DLD1 (cell line): ENCODE data around the gene LLGL2.
"Not testable (repeated sequence)": the region's sequence is repeated elsewhere in the genome, so short reads cannot be mapped to it uniquely, and the experiment has no call there.

Experiments used
- in situ Hi-C: cut with HindIII; loops from 2 replicates; pipeline ENCODE4 v1.10.0; 2017; ENCODE audit warnings: low sequenced_read_pairs

The LLGL2 gene

DNA sequence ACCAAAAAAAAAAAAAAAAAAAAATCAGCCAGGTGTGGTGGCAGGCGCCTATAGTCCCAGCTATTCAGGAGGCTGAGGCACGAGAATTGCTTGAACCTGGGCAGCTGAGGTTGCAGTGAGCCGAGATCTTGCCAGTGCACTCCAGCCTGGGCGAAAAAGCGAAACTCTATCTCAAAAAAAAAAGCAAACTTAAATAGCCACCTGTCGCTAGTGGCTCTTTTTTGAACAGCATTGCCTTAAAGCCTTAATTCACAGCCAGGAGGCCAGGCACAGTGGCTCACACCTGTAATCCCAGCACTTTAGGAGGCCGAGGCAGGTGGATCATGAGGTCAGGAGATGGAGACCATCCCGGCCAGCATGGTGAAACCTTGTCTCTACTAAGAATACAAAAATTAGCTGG lies 5.1 kb upstream of the LLGL2 start:
- in situ Hi-C loops = not testable (repeated sequence)

DNA sequence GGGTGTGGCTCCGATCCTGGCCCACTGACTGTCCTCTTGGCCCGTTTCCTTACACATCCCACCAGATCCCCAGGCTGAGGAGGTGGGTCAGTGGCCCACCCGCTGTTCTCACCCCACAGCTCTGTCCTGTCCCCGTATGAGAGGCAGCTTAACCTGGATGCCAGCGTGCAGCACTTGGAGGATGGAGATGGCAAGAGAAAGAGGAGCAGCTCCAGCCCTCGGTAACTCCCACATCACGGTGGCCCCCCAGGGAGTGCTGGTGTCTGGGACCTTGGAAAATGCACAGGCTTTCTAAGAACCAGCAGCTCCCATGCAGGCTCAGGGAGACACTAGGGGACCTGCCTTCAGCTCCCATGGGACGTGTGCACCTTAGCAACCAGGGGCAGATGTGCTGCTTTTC lies 4.2 kb upstream of the LLGL2 start:
- in situ Hi-C loops = no loop called here

DNA sequence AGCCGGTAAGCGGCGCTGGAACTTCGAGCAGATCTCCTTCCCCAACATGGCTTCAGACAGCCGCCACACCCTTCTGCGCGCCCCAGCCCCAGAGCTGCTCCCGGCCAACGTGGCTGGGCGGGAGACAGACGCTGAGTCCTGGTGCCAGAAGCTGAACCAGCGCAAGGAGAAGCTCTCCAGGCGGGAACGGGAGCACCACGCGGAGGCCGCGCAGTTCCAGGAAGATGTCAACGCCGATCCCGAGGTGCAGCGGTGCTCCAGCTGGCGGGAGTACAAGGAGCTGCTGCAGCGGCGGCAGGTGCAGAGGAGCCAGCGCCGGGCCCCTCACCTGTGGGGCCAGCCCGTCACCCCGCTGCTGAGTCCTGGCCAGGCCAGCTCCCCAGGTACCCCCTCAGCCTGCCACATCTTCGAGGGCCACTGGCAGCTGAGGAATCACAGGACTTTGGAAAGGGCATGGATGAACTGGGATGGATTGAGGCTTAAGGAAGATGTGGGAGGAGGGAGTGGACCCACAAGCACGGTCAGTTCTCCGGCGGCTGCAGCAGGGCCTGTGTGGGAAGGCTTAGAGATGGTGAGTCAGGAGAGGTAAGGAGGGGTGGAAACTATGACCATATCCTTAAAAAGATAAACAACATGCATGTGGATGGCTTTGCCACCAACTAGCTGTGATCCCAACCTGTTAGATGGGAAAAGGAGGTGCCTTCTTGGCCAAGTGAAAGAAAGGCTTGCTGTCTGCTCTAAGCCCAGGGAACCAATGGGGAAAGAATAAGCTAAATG lies 3.4 kb upstream of the LLGL2 start:
- in situ Hi-C loops = no loop called here

GRCh38 chr17:75523647-75524046 lies 1.9 kb upstream of the LLGL2 start:
- in situ Hi-C loops = no loop called here

- in situ Hi-C loops = no loop called here
Measured at GRCh38 chr17:75524269-75524969, 1.1 kb upstream of the LLGL2 start.

DNA sequence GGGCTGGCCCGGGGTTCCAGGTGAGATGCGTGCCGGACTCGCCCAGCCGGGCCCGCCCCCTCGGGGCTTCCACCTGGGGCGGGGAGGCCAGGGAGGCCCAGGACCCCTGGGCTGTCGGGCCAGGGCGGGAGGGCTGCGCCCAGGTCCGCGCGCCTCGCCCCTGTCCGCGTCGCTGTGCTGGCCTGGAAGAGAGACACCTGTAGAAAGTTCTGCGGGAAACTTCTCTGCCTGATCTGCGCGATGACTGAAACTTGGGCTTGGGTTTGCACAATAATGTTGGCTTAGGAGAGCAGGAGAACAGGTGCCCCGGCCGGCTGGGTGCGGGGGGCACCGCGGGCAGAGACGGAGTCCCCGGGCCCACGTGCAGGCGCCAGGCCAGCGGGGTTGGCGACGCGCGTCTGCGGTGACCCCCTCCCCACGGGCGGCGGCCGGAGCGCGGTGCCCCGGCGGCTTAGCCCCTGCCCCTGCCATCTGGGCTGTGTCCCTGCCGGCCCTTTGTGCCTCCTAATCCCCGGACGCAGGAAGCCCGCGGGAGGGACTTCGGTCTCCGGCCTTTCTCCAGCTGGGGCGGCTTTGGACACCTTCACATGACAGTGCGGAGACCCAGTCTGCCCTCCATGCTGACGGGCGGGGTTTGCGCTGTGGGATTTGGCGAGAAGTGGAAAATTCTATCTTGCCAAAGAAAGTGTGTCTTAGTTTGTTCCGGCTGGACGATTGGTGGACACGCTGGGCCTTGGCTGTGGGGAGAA lies 483 bp downstream of the LLGL2 start:
- in situ Hi-C loops = no loop called here

DNA sequence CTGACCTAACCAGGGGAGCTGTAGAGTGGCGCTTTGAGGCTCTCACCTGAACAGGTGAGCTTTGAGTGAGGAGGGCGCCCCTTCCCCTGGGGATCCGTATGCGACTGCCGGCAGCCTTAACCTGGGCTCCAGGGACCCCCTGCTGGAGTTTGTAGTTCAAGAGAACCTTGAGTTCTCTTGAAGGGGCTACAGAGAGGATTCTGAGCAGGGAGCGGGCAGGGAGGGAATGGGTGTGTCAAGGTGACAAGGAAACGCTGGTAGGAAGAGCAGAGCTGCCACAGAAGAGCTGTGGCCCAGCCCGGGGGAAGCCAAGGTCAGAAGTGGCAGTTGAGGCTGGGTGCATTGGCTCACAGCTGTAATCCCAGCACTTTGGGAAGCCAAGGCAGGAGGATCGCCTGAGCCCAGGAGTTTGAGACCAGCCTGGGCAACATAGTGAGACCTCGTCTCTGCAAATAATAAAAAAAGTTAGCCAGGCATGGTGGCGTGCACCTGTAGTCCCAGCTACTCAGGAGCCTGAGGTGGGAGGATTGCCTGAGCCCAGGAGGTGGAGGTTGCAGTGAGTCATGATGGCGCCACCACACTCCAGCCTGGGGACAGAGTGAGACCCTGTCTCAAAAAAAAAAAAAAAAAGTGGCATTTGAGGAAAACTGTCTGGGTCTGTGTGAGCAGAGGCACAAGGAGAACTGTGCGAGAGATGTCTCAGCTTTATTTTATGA lies 1.2 kb downstream of the LLGL2 start:
- in situ Hi-C loops = no loop called here

GRCh38 chr17:75530837-75531720 lies 5.6 kb downstream of the LLGL2 start:
- in situ Hi-C loops = no loop called here

DNA sequence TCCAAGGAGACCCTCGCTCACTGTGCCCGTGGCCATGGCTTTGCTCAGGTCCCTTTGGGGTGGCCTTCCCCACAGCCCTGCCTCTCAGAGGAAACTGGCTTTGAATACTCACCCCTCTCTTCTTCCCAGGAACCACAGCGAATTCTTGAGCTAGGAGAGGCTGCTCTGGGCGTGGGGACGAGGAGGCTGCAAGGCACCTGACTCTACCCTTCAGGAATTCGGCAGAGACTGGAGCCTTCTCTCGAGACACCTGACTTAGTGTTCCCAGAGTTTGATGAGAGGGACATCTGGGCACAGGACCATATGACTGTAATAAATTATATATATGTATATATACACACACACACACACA lies 6.2 kb downstream of the LLGL2 start:
- in situ Hi-C loops = no loop called here

GRCh38 chr17:75535119-75535537 lies 9.6 kb downstream of the LLGL2 start:
- in situ Hi-C loops = no loop called here

DNA sequence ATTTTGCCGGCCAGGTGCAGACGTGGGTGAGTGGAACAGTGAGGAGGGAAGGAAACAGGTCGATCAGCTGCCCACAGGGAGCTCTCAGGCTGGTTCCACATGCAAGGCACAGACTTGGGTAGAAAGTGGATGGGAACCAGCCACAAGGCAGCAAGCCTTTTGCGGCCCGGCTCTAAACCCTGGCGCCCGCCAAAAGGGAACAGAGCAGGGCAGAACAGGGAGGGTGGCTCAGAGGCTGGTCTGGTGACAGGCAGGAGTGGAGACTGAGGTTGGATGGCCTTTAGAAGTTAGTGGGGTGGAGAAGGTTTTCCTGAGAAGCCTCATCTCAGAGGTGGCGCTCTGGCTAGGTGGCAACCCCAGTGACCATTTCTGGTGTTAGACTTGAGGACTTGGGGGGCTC lies 10.4 kb downstream of the LLGL2 start:
- in situ Hi-C loops = no loop called here

DNA sequence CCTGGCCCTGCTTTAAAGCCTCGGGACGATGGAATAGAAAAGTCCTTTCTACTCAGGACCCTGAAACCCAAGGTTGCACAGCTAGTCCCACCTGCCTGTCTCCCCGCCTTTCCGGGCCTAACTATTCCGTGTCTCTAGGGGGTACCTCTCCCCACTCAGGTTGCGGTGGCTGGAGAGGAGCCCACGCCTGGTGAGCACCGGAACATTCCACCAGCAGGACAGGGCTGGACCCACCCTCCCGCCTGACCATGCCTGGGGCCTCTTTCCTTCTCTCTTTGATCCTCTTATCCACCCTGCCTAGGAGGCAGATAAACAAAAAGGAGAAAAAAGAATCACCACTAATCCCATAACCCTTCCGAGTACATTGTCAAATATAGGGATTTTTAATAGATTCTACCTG lies 10.9 kb downstream of the LLGL2 start:
- in situ Hi-C loops = no loop called here

GRCh38 chr17:75539967-75540729 lies 14.7 kb downstream of the LLGL2 start:
- in situ Hi-C loops = no loop called here

GRCh38 chr17:75540923-75541503 lies 15.5 kb downstream of the LLGL2 start:
- in situ Hi-C loops = no loop called here

GRCh38 chr17:75542229-75542628 lies 16.7 kb downstream of the LLGL2 start:
- in situ Hi-C loops = no loop called here

- in situ Hi-C loops = no loop called here
Measured at GRCh38 chr17:75542728-75543336, 17.3 kb downstream of the LLGL2 start.

DNA sequence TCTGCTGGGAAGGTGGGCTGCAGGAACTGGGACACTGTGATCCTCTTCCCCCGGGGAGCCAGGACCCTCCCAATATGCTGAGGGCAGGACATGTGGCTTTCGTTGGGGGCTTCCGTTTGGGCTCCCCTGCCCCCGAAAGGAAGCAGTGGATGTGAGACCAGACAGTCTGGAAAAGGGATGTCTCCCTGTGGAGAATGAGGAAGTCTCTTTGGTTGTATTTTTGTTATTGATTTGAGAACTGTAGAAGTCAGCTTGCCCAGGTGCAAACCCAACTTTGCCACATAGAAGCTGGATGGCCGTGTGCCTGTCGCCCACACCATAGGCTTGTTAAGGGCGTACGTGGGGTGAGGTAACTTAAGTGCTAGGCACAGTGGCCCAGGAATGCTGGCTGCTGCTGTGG lies 18.8 kb downstream of the LLGL2 start:
- in situ Hi-C loops = no loop called here

- in situ Hi-C loops = no loop called here
Measured at GRCh38 chr17:75546181-75546580, 20.7 kb downstream of the LLGL2 start.

GRCh38 chr17:75547091-75547490 lies 21.6 kb downstream of the LLGL2 start:
- in situ Hi-C loops = no loop called here
